H1 (cell line): ENCODE results near the gene IQGAP1. TPM values are rescaled to one million over a fixed set of nuclear protein-coding genes. Genes with fewer than 3 reads are reported as not detected.

Experiments used
- BRCA1 ChIP-seq: IDR thresholded peaks from 2 replicates; pipeline ENCODE4 v1.6.1; 2012; ENCODE audit warnings: low read depth, low read length, improper control_type of control experiment
- KDM4A ChIP-seq: IDR thresholded peaks from one replicate; pipeline ENCODE4 v1.7.1; 2012; ENCODE audit warnings: low read depth, mild to moderate bottlenecking, moderate library complexity, low read length, inconsistent platforms; ENCODE audit not compliant: severe bottlenecking
- NANOG ChIP-seq: IDR thresholded peaks from 2 replicates; pipeline ENCODE4 v1.6.1; 2011; ENCODE audit warnings: low read length, low read depth, mild to moderate bottlenecking, inconsistent platforms; ENCODE audit not compliant: insufficient read depth, poor library complexity, severe bottlenecking
- NRF1 ChIP-seq: IDR thresholded peaks from 2 replicates; pipeline ENCODE4 v1.6.1; 2011; ENCODE audit warnings: mild to moderate bottlenecking, low read depth, low read length, improper control_type of control experiment
- RAD21 ChIP-seq, 2 experiments: IDR thresholded peaks in 1 of 2; conservative IDR thresholded peaks in 1 of 2; 2 replicates each; pipeline ENCODE4 v1.6.1; 2011; ENCODE audit warnings: low read depth in 2 of 2, low read length in 2 of 2, improper control_type of control experiment in 1 of 2, inconsistent platforms in 1 of 2, mild to moderate bottlenecking in 1 of 2, moderate library complexity in 1 of 2
- SIRT6 ChIP-seq: IDR thresholded peaks from one replicate; pipeline ENCODE4 v1.7.1; 2012; ENCODE audit warnings: low read length, inconsistent platforms
- TBP ChIP-seq: IDR thresholded peaks from 2 replicates; pipeline ENCODE4 v1.6.1; 2011; ENCODE audit warnings: low read depth, low read length, improper control_type of control experiment
- polyA plus RNA-seq, 7 experiments: library from polyadenylated mRNA; depleted of rRNA in 3 of 7; stranded (reverse) in 5 of 7; unstranded in 2 of 7; fragments of >200 nt in 5 of 7; fragments of 200-250 nt in 2 of 7; gene quantifications; 1 replicate in 5 of 7; 2 replicates in 1 of 7; 4 replicates in 1 of 7; pipeline versions ENCODE4 v1.2.1 to v1.2.3, GENCODE V29; 2011 to 2013; ENCODE audit warnings: missing spikeins in 2 of 7, mixed read lengths in 2 of 7
- total RNA-seq: library from RNA; stranded (reverse); fragmentation: NEBNext Ultra II Directional; extraction: Animal tissue kit (Norgen Biotek cat#: 25700); gene quantifications from 2 replicates; pipeline ENCODE4 v1.2.1, GENCODE V29; 2021
- TF ChIP-seq, protein P1 (sequence below): fragments of 300-600 bp; sonication (generic); IDR thresholded peaks from 2 replicates; pipeline ENCODE4 v1.7.1; 2012; ENCODE audit warnings: low read length, moderate library complexity, mild to moderate bottlenecking, inconsistent platforms; ENCODE audit not compliant: insufficient replicate concordance
- TF ChIP-seq, protein P2 (sequence below): IDR thresholded peaks from 2 replicates; pipeline ENCODE4 v1.6.1; 2011; ENCODE audit warnings: low read length, improper control_type of control experiment

Gene IQGAP1
- total and polyA plus RNA-seq, 2 of the 8 experiments (the other 6 are each of a cell fraction or from before 2014, with no cell fraction given), result 56.0 to 138 TPM

DNA sequence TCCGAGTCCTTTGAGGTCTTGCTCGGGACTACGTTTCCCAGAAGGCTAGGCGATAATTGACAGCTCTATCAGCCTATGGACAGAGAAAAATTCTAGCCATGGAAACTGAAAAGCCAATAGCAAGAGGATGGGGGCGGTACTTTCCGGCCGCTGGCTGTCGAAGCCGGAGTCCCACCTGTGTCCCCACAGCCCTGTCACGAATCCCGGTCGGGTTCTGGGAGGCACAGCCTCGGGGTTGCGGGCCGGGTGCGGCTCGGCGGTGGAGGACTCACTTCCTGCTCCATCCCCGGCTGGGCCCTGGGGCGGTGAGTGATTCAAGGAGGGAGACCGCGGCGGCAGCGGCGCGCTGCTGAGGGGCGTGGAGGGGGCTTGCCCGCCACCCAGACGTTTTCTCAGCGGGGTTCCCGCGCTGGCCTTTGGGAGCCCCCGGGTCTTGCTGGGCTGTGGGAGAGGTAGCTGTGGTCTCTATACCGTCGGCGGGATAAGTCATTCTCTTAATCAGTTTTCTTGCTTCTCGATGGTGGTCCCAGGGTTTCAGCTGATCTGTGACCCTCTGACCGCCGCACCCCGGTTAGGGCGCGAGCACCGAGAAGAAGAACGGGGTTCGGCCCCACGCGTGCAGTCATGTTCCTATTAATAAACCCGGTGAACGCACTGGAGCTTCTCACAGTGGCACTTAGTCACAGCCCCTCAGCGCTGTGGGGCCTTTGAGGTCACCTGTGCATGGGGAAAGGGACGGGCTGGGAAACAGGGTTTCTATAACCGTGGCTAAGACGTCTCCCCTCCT lies 35.7 kb upstream of the IQGAP1 start, which contains the start of gene ZNF774 (continued):
- TF ChIP-seq, protein P1, sequence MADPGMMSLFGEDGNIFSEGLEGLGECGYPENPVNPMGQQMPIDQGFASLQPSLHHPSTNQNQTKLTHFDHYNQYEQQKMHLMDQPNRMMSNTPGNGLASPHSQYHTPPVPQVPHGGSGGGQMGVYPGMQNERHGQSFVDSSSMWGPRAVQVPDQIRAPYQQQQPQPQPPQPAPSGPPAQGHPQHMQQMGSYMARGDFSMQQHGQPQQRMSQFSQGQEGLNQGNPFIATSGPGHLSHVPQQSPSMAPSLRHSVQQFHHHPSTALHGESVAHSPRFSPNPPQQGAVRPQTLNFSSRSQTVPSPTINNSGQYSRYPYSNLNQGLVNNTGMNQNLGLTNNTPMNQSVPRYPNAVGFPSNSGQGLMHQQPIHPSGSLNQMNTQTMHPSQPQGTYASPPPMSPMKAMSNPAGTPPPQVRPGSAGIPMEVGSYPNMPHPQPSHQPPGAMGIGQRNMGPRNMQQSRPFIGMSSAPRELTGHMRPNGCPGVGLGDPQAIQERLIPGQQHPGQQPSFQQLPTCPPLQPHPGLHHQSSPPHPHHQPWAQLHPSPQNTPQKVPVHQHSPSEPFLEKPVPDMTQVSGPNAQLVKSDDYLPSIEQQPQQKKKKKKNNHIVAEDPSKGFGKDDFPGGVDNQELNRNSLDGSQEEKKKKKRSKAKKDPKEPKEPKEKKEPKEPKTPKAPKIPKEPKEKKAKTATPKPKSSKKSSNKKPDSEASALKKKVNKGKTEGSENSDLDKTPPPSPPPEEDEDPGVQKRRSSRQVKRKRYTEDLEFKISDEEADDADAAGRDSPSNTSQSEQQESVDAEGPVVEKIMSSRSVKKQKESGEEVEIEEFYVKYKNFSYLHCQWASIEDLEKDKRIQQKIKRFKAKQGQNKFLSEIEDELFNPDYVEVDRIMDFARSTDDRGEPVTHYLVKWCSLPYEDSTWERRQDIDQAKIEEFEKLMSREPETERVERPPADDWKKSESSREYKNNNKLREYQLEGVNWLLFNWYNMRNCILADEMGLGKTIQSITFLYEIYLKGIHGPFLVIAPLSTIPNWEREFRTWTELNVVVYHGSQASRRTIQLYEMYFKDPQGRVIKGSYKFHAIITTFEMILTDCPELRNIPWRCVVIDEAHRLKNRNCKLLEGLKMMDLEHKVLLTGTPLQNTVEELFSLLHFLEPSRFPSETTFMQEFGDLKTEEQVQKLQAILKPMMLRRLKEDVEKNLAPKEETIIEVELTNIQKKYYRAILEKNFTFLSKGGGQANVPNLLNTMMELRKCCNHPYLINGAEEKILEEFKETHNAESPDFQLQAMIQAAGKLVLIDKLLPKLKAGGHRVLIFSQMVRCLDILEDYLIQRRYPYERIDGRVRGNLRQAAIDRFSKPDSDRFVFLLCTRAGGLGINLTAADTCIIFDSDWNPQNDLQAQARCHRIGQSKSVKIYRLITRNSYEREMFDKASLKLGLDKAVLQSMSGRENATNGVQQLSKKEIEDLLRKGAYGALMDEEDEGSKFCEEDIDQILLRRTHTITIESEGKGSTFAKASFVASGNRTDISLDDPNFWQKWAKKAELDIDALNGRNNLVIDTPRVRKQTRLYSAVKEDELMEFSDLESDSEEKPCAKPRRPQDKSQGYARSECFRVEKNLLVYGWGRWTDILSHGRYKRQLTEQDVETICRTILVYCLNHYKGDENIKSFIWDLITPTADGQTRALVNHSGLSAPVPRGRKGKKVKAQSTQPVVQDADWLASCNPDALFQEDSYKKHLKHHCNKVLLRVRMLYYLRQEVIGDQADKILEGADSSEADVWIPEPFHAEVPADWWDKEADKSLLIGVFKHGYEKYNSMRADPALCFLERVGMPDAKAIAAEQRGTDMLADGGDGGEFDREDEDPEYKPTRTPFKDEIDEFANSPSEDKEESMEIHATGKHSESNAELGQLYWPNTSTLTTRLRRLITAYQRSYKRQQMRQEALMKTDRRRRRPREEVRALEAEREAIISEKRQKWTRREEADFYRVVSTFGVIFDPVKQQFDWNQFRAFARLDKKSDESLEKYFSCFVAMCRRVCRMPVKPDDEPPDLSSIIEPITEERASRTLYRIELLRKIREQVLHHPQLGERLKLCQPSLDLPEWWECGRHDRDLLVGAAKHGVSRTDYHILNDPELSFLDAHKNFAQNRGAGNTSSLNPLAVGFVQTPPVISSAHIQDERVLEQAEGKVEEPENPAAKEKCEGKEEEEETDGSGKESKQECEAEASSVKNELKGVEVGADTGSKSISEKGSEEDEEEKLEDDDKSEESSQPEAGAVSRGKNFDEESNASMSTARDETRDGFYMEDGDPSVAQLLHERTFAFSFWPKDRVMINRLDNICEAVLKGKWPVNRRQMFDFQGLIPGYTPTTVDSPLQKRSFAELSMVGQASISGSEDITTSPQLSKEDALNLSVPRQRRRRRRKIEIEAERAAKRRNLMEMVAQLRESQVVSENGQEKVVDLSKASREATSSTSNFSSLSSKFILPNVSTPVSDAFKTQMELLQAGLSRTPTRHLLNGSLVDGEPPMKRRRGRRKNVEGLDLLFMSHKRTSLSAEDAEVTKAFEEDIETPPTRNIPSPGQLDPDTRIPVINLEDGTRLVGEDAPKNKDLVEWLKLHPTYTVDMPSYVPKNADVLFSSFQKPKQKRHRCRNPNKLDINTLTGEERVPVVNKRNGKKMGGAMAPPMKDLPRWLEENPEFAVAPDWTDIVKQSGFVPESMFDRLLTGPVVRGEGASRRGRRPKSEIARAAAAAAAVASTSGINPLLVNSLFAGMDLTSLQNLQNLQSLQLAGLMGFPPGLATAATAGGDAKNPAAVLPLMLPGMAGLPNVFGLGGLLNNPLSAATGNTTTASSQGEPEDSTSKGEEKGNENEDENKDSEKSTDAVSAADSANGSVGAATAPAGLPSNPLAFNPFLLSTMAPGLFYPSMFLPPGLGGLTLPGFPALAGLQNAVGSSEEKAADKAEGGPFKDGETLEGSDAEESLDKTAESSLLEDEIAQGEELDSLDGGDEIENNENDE, result no peak
- TF ChIP-seq NRF1 (no peak), SIRT6 (no peak), BRCA1 (no peak), NANOG (no peak), TBP (no peak), KDM4A (peak; percentile 92), RAD21 (IDR thresholded peaks at IDR 0.05 in 1 of 2, conservative IDR thresholded peaks at IDR 0.05 in 1 of 2; ENCODE audit: low read depth in 2 of 2, low read length in 2 of 2) (no peak)
- TF ChIP-seq, protein P2, sequence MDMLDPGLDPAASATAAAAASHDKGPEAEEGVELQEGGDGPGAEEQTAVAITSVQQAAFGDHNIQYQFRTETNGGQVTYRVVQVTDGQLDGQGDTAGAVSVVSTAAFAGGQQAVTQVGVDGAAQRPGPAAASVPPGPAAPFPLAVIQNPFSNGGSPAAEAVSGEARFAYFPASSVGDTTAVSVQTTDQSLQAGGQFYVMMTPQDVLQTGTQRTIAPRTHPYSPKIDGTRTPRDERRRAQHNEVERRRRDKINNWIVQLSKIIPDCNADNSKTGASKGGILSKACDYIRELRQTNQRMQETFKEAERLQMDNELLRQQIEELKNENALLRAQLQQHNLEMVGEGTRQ, result no peak
